Measurements from ENCODE around the gene IRAK2.
"Not testable (repeated sequence)": the region's sequence is repeated elsewhere in the genome, so short reads cannot be mapped to it uniquely, and the experiment has no call there.

The IRAK2 gene

DNA sequence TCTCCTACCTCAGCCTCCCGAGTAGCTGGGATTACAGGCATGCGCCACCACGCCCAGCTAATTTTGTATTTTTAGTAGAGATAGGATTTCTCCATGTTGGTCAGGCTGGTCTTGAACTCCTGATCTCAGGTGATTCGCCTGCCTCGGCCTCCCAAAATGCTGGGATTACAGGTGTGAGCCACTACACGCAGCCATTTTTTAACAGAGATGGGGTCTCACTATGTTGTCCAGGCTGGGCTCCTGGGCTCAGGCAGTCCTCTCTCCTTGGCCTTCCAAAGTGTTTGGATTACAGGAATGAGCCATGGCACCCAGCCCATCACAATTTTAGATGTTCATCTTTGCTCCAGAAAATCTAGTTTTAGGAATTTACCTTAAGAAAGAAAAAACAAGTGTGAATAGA, 6.2 kb upstream of the IRAK2 start:
- not testable (repeated sequence) for DNase-seq (ENCODE audit: low spot score)

DNA sequence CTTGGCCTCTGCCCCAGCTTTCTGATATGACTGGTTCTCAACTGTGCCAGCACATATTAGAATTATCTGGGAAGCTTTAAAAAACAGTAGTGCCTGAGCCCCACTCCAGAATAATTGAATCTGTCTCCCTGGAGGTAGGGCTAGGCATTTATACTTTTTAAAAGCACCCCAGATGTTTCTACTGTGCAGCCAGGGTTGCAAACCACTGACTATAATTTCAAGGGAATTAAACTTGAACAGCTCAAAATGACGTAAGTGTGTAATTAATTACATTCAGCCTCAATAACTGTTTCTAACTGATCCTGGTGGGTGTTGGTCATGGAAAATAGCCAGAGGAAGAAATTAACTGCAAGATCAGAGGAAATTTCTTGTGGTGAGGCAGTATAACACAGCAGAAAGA, 4.4 kb upstream of the IRAK2 start:
- DNase-seq (ENCODE audit: low spot score): no peak

DNA sequence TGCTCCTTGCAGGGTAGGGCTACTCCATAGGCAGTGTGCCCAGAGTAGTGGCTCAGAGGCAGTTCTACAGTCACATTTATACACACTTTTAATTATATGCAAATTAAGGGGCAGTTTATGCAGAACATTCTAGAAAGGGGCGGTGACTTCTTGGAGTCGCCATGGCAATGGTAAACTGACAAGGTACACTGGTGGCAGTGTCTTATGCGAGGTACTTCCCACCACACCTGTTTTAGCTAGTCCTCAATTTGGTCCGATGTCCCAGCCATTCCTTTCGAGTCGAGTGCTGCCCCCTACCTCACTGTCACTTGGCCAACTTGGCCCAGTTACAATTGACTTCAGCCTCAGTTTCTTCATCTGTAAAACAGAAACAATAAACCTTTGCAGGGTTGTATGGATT, 3.8 kb upstream of the IRAK2 start:
- DNase-seq (ENCODE audit: low spot score): no peak

DNA sequence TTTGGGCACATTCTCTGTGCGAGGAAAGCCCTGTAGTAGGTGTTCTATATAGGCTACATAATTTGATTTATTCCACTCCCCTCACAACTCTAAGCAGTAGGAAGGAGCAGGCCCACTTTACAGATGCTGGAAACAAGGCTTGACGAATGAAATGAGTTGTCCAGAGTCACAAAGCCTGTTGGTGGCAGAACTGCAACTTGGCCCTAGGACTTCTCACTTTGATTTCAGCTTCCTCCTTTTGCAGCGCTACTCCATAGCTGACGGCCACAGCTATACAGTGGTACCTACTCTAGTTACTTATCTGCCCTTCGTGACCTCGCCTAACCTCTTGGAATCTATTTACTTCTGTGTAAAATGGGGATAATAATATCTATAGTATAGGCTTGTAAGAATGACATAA, 2.5 kb upstream of the IRAK2 start:
- DNase-seq (ENCODE audit: low spot score): no peak

DNA sequence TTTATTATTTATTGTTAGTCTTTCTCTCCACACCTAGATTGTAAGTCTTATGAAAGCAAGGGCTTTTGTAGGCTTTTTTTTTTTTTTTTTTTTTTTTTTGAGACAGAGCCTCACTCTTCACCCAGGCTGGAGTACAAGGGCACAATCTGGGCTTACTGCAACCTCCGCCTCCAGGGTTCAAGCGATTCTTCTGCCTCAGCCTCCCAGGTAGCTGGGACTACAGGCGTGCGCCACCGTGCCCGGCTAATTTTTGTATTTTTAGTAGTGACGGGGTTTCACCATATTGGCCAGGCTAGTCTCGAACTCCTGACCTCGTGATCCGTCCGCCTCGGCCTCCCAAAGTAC, 546 bp upstream of the IRAK2 start:
- not testable (repeated sequence) for DNase-seq (ENCODE audit: low spot score)

DNA sequence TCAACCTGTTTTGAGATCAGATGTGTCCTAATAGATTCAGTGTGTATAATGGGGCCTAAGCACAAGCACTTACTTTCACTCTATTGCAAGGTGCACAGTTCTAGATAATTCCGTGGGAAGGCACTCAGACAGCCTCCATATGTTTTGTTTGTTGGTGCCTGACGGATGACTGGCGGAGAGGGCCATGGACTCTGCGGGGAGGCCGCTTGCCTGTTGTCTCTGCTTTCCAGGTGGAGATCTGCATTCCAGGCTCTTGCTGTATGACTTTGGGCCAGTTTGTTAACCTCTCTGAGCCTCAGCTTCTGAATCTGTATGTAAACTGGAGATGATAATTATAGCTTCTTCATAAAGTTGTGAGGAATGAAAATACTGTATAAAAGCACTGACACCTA, 1.5 kb downstream of the IRAK2 start:
- no peak for DNase-seq (ENCODE audit: low spot score)

DNA sequence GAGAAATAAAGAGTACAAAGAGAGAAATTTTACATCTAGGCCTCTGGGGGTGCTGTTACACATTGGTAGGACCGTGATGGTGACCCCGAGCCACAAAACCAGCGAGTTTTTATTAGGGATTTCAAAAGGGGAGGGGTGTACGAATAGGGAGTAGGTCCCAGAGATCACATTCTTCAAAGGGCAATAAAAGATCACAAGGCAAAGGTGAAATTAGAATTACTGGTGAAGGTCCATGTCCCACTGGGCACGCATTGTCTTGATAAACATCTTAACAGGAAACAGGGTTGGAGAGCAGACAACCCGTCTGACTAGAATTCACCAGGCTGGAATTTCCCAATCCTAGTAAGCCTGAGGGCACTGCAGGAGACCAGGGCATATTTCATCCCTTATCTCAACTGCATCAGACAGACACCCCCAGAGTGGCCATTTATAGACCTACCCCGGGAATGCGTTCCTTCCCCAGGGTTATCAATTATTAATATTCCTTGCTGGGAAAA, 4.3 kb downstream of the IRAK2 start:
- DNase-seq (ENCODE audit: low spot score): peak; percentile 66

DNA sequence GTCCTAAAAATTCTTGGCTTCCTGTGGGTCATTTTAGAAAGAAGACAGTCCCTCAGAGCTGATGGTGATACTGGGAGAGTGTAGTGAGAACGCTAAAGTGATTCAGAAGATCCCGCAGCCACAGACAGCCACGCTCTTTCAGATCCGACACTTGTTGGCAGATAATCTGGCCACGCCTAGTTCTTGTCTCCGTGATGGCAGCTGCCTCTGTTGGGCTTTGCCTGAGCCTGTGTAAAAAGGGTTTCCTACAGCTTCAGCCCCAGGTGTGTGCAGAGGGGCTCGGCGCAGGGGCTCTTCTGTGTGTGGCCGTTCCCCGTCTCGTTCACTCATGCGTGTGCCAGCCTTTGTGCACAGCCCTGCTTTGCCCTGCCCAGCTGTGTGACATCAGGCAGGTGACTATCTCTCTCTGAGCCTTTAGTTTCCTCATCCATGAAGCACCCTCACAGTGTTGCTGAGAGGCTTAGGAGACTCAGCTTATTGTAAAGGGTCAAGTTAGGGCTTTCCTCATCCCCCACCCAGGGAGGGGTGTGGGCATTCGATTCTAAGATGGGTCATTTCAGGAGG, 6.3 kb downstream of the IRAK2 start:
- DNase-seq (ENCODE audit: low spot score): no peak

DNA sequence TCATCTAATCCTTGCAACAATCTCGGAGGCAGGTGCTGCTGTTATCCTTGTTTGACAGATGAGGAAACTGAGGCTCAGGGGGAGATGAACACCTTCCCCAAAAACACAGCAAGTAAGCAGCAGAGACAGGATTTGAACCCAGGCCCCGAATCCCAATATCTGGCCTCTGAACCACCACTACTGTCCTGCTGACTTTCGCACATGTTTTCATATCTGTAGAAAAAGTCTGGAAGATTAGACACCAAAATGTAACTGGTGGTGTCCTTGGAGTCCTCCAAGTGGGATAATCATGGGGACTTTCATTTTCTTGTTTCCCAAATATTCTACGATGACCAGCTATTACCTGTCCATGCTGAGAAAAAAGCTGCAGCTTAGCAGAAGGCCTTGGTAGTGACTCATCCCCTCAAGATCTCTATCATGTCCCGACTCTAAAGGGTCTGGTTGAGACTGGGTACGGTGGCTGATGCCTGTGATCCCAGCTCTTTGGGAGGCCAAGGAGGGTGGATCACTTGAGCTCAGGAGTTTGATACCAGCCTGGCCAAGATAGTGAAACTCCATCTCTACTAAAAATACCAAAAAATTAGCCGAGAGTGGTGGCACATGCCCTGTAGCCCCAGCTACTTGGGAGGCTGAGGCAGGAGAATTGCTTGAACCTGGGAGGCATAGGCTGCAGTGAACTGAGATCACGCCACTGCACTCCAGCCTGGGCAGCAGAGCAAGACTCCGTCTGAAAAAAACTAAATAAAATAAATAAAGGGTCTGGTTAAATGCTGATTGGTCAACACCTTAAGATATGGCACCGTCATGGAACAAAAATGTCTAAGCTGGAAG, 8.6 kb downstream of the IRAK2 start:
- DNase-seq (ENCODE audit: low spot score): no peak

DNA sequence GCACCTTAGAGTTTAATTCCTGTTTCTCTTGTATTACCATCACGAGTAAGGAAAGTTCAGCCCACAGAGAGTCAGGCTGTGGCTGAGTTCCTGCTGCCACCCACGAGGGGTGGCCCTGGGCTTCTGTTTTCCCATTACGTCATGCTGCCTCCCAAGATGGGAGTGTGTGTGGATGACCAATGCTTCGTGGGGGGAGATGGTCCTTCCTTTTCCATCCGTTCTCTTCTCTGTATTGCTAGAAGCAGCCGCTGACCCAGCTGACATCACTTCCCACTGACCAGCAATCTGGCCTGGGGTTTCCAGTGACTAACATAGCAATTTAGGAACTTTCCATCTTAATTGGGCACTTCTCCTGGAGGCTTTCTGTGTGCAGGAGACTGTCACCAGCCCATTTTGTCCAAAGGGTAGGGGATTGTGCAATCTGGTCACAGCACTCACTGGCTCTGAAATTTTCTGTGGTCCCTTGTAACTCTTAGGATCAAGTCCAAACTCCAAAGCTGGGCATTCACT, 9.3 kb downstream of the IRAK2 start:
- no peak for DNase-seq (ENCODE audit: low spot score)

DNA sequence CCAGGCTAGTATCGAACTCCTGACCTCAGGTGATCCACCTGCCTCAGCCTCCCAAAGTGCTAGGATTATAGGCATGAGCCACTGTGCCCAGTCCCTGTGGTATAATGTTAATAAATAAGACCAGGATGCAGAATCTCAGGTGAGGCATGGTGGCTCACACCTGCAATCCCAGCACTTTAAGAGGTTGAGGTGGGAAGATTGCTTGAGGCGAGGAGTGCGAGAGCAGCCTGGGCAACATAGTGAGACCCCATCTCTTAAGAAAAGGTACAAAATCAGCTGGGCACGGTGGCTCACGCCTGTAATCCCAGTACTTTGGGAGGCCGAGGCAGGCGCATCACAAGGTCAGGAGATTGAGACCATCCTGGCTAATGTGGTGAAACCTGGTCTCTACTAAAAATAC, 10.6 kb downstream of the IRAK2 start:
- not testable (repeated sequence) for DNase-seq (ENCODE audit: low spot score)

DNA sequence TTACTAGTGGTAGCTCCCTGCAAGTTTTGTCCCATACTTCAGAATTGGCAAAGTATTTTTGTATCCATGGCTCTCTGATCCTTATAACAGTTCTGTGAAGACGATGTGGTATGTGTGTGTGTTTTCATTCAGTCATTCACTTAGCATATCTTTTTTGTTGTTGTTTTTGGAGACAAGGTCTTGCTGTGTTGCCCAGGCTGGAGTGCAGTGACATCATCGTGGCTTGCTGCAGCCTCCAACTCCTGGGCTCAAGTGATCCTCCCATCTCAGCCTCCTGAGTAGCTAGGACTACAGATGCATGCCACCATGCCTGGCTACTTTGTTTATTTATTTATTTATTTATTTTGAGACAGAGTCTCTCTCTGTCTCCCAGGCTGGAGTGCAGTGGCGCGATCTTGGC, 11.4 kb downstream of the IRAK2 start:
- not testable (repeated sequence) for DNase-seq (ENCODE audit: low spot score)

DNA sequence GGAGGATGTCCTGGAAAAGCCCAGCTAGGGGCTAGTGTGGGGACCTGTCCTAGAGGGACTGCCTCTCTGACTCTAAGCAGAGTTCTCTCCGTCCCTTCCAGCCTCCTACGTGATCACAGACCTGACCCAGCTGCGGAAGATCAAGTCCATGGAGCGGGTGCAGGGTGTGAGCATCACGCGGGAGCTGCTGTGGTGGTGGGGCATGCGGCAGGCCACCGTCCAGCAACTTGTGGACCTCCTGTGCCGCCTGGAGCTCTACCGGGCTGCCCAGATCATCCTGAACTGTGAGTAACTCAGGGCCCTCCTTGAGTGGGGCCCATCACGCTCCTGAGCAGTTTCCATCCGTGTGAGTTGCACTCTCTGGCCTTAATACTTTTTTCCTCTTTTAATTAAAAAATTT, 13.0 kb downstream of the IRAK2 start:
- DNase-seq (ENCODE audit: low spot score): no peak

DNA sequence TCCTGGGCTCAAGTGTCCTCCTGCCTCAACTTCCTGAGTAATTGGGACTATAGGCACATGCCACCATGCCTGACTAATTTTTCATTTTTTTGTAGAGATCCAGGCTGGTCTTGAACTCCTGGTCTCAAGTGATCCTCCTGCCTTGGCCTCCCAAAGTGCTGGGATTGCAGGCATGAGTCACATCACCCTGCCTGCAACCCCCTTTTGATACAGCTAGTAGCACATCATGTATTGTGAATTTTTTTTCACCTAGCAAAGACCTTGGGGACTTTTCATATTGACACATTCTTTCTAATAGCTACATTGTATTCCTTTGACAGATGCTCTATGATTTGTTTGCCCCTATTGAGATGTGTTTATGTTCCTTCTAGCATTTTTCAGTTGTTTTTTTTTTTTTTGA, 14.2 kb downstream of the IRAK2 start:
- DNase-seq (ENCODE audit: low spot score): no peak

DNA sequence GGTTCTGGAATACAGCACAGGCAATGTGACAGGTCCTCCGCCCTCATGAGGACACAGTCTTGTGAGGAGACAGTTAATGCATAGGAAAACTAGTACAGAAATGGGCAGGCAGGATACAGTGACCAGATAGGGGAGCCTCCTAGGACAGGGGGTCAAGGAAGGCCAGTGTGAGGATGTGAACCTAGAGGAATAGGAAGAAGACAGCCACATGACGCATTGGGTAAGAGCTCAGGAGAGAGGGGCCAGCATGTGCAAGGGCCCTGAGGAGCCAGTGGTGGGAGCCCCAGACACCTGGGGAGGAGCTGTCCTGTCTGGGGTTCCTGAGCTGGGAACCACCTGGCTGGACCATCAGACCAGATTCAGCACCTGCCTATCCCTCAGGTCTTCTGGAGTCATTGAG, 15.6 kb downstream of the IRAK2 start:
- DNase-seq (ENCODE audit: low spot score): no peak

DNA sequence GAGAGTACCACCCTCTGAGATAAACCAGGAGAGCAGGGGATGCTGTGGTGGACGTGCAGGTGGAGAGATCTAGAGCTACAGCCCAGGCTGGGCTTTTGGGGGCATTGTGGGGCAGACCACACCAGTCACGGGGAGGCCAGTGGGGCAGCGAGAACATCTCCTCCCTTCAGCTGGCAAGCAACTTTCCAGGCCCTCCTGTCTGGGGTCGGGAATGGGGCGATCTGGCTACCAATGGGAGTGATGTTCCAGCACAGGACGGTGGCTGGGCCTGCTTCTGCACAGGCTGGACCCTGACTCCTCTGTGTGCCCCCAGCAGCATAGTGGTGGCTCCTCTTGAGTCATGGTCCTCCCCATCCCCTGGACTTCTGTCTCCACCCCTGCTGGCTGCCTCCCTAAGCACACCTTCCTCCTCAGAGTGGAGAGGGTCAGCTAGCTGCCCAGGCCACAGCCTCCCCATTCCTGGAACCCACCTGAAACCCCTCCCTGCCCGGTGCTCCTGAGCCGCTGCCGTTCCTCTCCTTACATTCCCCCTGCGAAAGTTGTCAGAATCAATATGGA, 16.1 kb downstream of the IRAK2 start:
- DNase-seq (ENCODE audit: low spot score): no peak

DNA sequence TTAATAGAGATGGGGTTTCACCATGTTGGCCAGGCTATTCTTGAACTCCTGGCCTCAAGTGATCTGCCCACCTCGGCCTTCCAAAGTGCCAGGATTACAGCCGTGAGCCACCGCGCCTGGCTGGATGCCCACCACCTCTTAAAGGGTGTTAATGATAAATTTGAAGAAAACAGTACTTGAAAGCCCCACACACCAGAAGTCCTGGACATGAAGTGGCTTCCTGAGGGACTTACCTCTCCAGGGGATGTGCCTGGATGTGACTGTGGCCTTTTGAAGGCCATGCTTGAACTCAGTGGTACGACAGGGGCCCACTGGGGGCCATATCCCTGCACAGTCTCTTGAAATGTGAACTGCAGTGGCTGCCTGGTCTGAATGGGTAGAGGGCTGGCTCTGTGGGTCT, 18.2 kb downstream of the IRAK2 start:
- DNase-seq (ENCODE audit: low spot score): no peak

DNA sequence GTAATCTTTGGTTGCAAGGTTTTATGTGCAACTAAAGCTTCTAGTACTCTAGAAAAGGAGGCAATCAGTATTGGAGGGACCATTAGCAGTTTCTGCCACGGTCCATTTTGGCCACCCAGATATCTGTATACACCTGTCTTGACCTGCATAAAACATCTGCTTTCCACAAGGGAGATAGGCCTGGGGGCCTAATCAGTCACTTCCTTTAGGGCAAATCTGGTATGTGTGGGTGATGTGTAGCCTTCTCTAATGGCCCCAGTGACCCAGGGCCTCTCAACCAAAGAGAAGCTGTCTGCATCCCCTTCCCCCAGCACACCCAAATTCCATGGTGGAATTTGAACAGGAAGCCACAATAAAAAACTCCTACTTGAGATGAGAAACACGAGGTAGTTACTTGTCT, 19.5 kb downstream of the IRAK2 start:
- no peak for DNase-seq (ENCODE audit: low spot score)

DNA sequence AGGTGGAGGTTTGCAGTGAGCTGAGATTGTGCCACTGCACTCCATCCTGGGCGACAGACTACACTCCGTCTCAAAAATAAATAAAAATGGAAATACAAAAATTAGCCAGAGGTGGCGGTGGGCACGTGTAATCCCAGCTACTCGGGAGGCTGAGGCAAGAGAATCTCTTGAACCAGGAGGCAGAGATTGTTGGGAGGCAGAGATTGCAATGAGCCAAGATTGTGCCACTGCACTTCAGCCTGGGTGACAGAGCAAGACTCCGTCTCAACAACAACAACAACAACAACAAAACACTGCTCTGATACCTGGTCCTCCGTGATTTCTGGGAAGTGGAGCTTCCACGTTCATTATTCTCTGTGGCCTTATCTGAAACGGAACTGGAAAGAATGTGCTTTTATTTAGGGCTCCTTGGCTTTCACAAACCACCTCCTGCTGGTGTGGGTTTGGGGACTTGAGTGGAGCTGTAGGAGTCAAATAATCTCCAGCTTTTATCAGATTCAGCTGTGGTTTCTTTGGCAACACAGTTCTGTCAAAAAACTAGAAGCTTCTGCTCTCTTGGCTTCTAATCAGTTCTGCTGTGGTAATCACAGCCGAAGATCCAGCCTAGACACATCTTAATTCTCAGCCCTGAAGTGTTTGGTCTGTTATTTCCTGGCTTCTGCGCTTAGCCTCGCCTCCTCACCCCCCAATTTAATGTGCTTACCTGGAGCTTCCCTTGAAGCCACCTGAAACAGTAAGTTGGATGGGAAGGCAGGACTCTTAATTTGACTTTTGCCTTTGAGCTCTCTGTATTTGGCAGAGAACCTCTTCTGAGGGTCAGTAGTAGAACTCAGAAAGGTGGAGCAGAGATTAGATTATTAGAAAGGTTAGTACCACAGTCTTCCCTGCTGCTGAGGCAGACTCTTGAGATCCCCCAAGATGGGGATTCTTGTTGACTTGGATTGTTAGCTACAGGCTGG, 21.4 kb downstream of the IRAK2 start:
- DNase-seq (ENCODE audit: low spot score): no peak

DNA sequence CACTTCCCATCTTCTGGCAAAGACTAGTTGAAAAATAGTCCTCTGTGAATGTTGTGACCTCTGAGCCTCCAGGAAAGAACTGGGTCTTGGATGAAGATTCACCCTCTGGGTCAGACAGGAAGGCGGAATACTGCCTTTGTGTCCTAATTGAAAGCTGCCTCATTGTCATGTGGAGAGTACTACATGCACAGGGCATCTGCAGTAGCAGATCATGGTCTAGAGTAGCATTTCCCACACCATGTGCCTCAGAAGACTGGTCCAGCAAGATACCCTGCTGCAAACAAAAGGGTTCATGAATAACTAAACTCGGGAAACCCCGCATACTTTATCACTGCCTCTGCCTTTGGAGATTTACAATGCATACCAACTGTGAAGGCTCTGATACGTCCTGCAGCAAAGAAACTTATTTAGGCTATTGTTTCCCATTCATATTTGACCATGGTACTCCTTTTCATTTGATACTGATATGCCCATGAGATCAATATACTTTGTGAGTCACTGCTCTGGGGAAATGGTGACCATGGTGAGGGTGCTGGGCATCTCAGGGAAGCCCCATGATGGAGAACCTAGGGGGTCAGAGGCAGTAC, 22.7 kb downstream of the IRAK2 start:
- DNase-seq (ENCODE audit: low spot score): no peak

DNA sequence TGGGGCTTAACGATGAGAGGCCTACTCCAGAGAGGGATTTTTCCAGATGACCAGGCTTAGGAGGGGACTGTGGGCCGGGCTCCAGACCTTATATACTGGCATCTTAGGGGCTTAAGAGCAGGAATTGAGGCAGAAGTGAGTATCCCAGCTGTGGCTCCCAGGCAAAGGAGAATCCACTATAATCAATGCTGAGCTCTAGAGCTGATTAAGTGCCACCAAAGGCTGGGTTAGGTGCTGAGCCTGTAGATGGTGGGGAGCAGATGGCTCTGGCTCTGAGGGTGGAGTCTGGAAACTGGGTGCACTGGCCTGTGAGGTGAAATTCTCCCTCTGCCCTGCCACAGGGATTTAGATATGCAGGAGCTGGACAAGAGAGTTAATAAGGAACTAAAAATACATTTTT, 23.2 kb downstream of the IRAK2 start:
- DNase-seq (ENCODE audit: low spot score): no peak
